K562 (cell line): ENCODE results near the gene COX6B2. TPM values are rescaled to one million over a fixed set of nuclear protein-coding genes. Genes with fewer than 3 reads are reported as not detected.

ENCODE experiments used
- ATAC-seq: fragments of 200-7000 bp; cut with Tn5 transposase; 3 replicates; pipeline ENCODE4 v1.9.1; 2020; ENCODE audit warnings: moderate library complexity
- BruUV-seq: library from RNA; stranded (reverse); fragments of 400-500 nt; replicated peaks from 2 replicates; lab custom pipeline; 2021; lab: Mats Ljungman, UMichigan
- CTCF ChIA-PET: fragments of 300-600 bp; formaldehyde crosslinking; extraction: SDS; loops from one replicate; lab custom pipeline; 2021; ENCODE audit warnings: low intra/inter-chr PET ratio; lab: Yijun Ruan, JAX
- POLR2A ChIA-PET: fragments of 300-600, 350-650 bp; sonication (Branson Sonifier 250); formaldehyde crosslinking; extraction: SDS; loops from one replicate; lab custom pipeline; 2021; ENCODE audit warnings: antibody characterized with exemption, inconsistent platforms; lab: Yijun Ruan, JAX
- DNase-seq, 4 experiments: peaks; one replicate each; pipeline versions ENCODE4 v3.0.0 to v3.0.0-alpha.2; 2011 to 2018; ENCODE audit warnings: low spot score in 3 of 4, mixed read lengths in 3 of 4; ENCODE audit errors: extremely low read depth in 1 of 4
- FAIRE-seq: peaks from 2 replicates; lab custom pipeline; 2011; peaks lifted over from hg19 to GRCh38; lab: Jason Lieb, UNC
- H2AFZ ChIP-seq: 2 replicates; pipeline ENCODE4 v1.6.0; 2011; ENCODE audit warnings: low read depth, low read length, control low read depth, inconsistent platforms
- H3K27ac ChIP-seq: fragments of 200-600 bp; 3 replicates; pipeline ENCODE4 v1.8.0; 2011; ENCODE audit warnings: low read depth, mild to moderate bottlenecking, control low read depth, inconsistent platforms, low read length, moderate library complexity, mixed read lengths; ENCODE audit errors: extremely low read depth
- H3K27me3 ChIP-seq, 2 experiments: fragments of 300-600 bp in 1 of 2; 2 replicates in 1 of 2; 3 replicates in 1 of 2; pipeline versions ENCODE4 v1.6.0 to v1.8.0; 2011; ENCODE audit warnings: inconsistent platforms in 2 of 2, low read length in 2 of 2, mild to moderate bottlenecking in 1 of 2, mixed read lengths in 1 of 2, moderate library complexity in 1 of 2; ENCODE audit not compliant: control insufficient read depth in 2 of 2, insufficient read depth in 2 of 2
- H3K36me3 ChIP-seq: fragments of 300-600 bp; 3 replicates; pipeline ENCODE4 v1.8.0; 2011; ENCODE audit warnings: mild to moderate bottlenecking, low read length, inconsistent platforms; ENCODE audit not compliant: control insufficient read depth, insufficient read depth
- H3K4me1 ChIP-seq, 2 experiments: fragments of 200-600 bp in 1 of 2; replicated peaks in 1 of 2; 2 replicates in 1 of 2; 3 replicates in 1 of 2; pipeline versions ENCODE4 v1.5.1 to v1.8.0; 2011; ENCODE audit warnings: inconsistent platforms in 2 of 2, low read length in 2 of 2, mild to moderate bottlenecking in 1 of 2, mixed read lengths in 1 of 2, moderate library complexity in 1 of 2; ENCODE audit not compliant: control insufficient read depth in 2 of 2, insufficient read depth in 2 of 2
- H3K4me2 ChIP-seq: 2 replicates; pipeline ENCODE4 v1.6.1; 2011; ENCODE audit warnings: low read length, control low read depth, inconsistent platforms, mixed read lengths; ENCODE audit not compliant: insufficient read depth
- H3K4me3 ChIP-seq: fragments of 200-600 bp; sonication (generic), shearing (Covaris generic); 2 replicates; pipeline ENCODE4 v1.5.1; 2016; ENCODE audit warnings: control low read depth, inconsistent platforms
- H3K79me2 ChIP-seq: fragments of 200-600 bp; 3 replicates; pipeline ENCODE4 v1.8.0; 2011; ENCODE audit warnings: low read length, inconsistent platforms; ENCODE audit not compliant: control insufficient read depth, insufficient read depth
- H3K9ac ChIP-seq, 2 experiments: 2 replicates each; pipeline versions ENCODE4 v1.6.0 to v1.6.1; 2011; ENCODE audit warnings: low read depth in 2 of 2, low read length in 2 of 2, control low read depth in 1 of 2, inconsistent platforms in 1 of 2, mild to moderate bottlenecking in 1 of 2, mixed read lengths in 1 of 2; ENCODE audit not compliant: insufficient read depth in 1 of 2
- H3K9me1 ChIP-seq: one replicate; pipeline ENCODE4 v1.6.0; 2011; ENCODE audit warnings: inconsistent platforms, mild to moderate bottlenecking, low read length, moderate library complexity; ENCODE audit not compliant: control insufficient read depth, insufficient read depth
- H3K9me3 ChIP-seq: replicated peaks from 2 replicates; pipeline ENCODE4 v1.5.1; 2011; ENCODE audit warnings: low read depth, low read length, inconsistent platforms; ENCODE audit not compliant: control insufficient read depth, insufficient read depth
- H4K20me1 ChIP-seq: replicated peaks from 2 replicates; pipeline ENCODE4 v1.6.1; 2011; ENCODE audit warnings: low read length, inconsistent platforms, mixed read lengths; ENCODE audit not compliant: control insufficient read depth, insufficient read depth
- CREB5 ChIP-seq: fragments of 250-450 bp; sonication (Bioruptor Pico); IDR thresholded peaks from 2 replicates; pipeline ENCODE4 v1.5.0; 2020; ENCODE audit warnings: mild to moderate bottlenecking
- DDX20 ChIP-seq: fragments of 450-650 bp; IDR thresholded peaks from 2 replicates; pipeline ENCODE4 v1.6.1; 2016; ENCODE audit warnings: missing genetic modification characterization, low read depth, mild to moderate bottlenecking, missing compliant biosample characterization, moderate library complexity
- E4F1 ChIP-seq: fragments of 250-450 bp; sonication (Bioruptor Pico); IDR thresholded peaks from 2 replicates; pipeline ENCODE4 v1.5.0; 2021; ENCODE audit warnings: mild to moderate bottlenecking, borderline replicate concordance
- HINFP ChIP-seq: fragments of 450-650 bp; conservative IDR thresholded peaks from 2 replicates; pipeline ENCODE4 v1.6.1; 2016; ENCODE audit warnings: missing genetic modification characterization, low read depth, mild to moderate bottlenecking, control low read depth, missing compliant biosample characterization
- HNRNPK ChIP-seq: fragments of 200-400 bp; formaldehyde crosslinking; IDR thresholded peaks from one replicate; pipeline ENCODE4 v1.6.1; 2018; ENCODE audit warnings: mild to moderate bottlenecking, low read depth, low read length; ENCODE audit not compliant: poor library complexity, severe bottlenecking
- NFIX ChIP-seq: fragments of 250-450 bp; sonication (Bioruptor Pico); IDR thresholded peaks from 2 replicates; pipeline ENCODE4 v1.4.0; 2020; ENCODE audit warnings: low read depth, mild to moderate bottlenecking, moderate library complexity
- PCBP1 ChIP-seq: fragments of 200-400 bp; formaldehyde crosslinking; IDR thresholded peaks from 2 replicates; pipeline ENCODE4 v1.6.1; 2018; ENCODE audit warnings: mild to moderate bottlenecking, low read depth, low read length; ENCODE audit not compliant: poor library complexity, severe bottlenecking
- THAP7 ChIP-seq: fragments of 250-450 bp; sonication (Bioruptor Pico); IDR thresholded peaks from 2 replicates; pipeline ENCODE4 v1.5.0; 2021
- U2AF1 ChIP-seq: fragments of 200-400 bp; formaldehyde crosslinking; optimal IDR thresholded peaks from 2 replicates; pipeline ENCODE3; 2017; ENCODE audit warnings: mild to moderate bottlenecking, low read depth, low read length, moderate library complexity
- ZBTB7A ChIP-seq: IDR thresholded peaks from 2 replicates; pipeline ENCODE4 v1.6.1; 2011; ENCODE audit warnings: low read depth, mild to moderate bottlenecking, low read length, moderate library complexity, borderline replicate concordance; ENCODE audit not compliant: control insufficient read depth
- ZNF740 ChIP-seq, 3 experiments: fragments of 200-800 bp in 1 of 3; sonication (Bioruptor generic) in 1 of 3; sonication (generic) in 1 of 3; formaldehyde crosslinking in 1 of 3; IDR thresholded peaks; 2 replicates each; pipeline versions ENCODE4 v1.6.1 to v1.8.0; 2016 to 2022; ENCODE audit warnings: mild to moderate bottlenecking in 2 of 3, missing compliant biosample characterization in 2 of 3, missing genetic modification characterization in 2 of 3, missing genetic modification reagents in 1 of 3
- WGBS: fragments of 100-300 bp; shearing (Covaris generic); methylation state at CpG from one replicate; pipeline ENCODE4 v1.1.6; 2016; ENCODE audit warnings: low coverage, mixed read lengths; ENCODE audit not compliant: insufficient coverage; ENCODE audit errors: missing lambda C conversion rate; 5-methylcytosine and 5-hydroxymethylcytosine counted together
- in situ Hi-C: fragments of 300-500 bp; cut with MboI; formaldehyde crosslinking; loops from 4 replicates; pipeline ENCODE4 v1.15.0; 2018; ENCODE audit warnings: inconsistent platforms, mixed read lengths
- intact Hi-C: fragments of 100-400 bp; cut with micrococcal nuclease; formaldehyde crosslinking; loops from 2 replicates; pipeline ENCODE4 v1.14.2; 2022
- polyA plus RNA-seq, 8 experiments: library from polyadenylated mRNA; depleted of rRNA in 4 of 8; stranded (reverse) in 5 of 8; unstranded in 3 of 8; fragments of >200 nt; fragmentation: Nextera tagmentation in 2 of 8; fragmentation: Illumina TruSeq in 1 of 8; extraction: Ambion mirVana in 2 of 8; extraction: Trizol in 1 of 8; gene quantifications; 2 replicates each; pipeline versions ENCODE4 v1.2.1 to v1.2.3, GENCODE V29; 2011 to 2014; ENCODE audit warnings: inconsistent platforms in 1 of 8, missing spikeins in 1 of 8
- total RNA-seq, 7 experiments: library from RNA; depleted of rRNA in 6 of 7; stranded (reverse); fragments of >200 nt in 6 of 7; fragmentation: Illumina TruSeq in 2 of 7; extraction: Trizol in 2 of 7; gene quantifications; 2 replicates each; pipeline versions ENCODE4 v1.2.1 to v1.2.3, GENCODE V29; 2011 to 2021; ENCODE audit warnings: low replicate concordance in 1 of 7

Gene COX6B2
- total and polyA plus RNA-seq, 9 of the 15 experiments (the other 6 are each of a cell fraction or from before 2014, with no cell fraction given): 0.40 to 2.5 (median 0.83) TPM

GRCh38 chr19:55373993-55374757, 19.7 kb upstream of the COX6B2 start:
- POLR2A ChIA-PET: interaction anchor here (0.7 to 1.0 kb wide), 2 partner anchors 9 to 20 kb away, joined by 3 to 5 read pairs; partner anchors contain the start of gene TMEM238
- H3K4me2 ChIP-seq: no peak overlapping the region
- TF ChIP-seq THAP7 (CRISPR knock-in tag) (no peak), E4F1 (no peak), CREB5 (CRISPR knock-in tag) (no peak), HINFP (no peak), ZBTB7A (0 out of 2 replicates have a peak, but pooled peaks have one; percentile 16), DDX20 (tag) (no peak), NFIX (CRISPR knock-in tag) (no peak), ZNF740 (CRISPR knock-in tag; IDR thresholded peaks at IDR 0.05) (0 out of 2 replicates have a peak, but pooled peaks have one; percentile 50), ZNF740 (tag; IDR thresholded peaks at IDR 0.05) (no peak), PCBP1 (peak; percentile 49), HNRNPK (no peak), U2AF1 (no peak)

More at GRCh38 chr19:55373993-55374757, 19.7 kb upstream of the COX6B2 start:
- Histone ChIP-seq H3K4me1 (peaks cover 10 to 73% of the 10 kb centered on the region in 2 experiments; a peak in 4 of 5 replicates), H3K27me3 (peaks cover 11% of the 10 kb centered on the region in 2 experiments; a peak in 4 of 5 replicates), H3K9ac (peak overlapping the region in 1 of 2 experiments; percentile 83; a peak in 2 of 4 replicates), H3K4me3 (no peak overlapping the region), H3K79me2 (no peaks in the 10 kb centered on the region), H4K20me1 (no peaks in the 10 kb centered on the region), H3K36me3 (no peaks in the 10 kb centered on the region), H3K27ac (0 out of 3 replicates have a peak overlapping the region, but pooled peaks have one; percentile 28), H2AFZ (no peak overlapping the region), H3K9me1 (no peaks in the 10 kb centered on the region), H3K9me3 (no peaks in the 10 kb centered on the region)
- no TSS peak for BruUV-seq
- ATAC-seq (peak; percentile 4; the same call in 1 of the 3 replicates), DNase-seq (no peak), FAIRE-seq (no peak)
- CTCF ChIA-PET: no interaction called here
- intact Hi-C loops (no loop called here), in situ Hi-C loops (no loop called here)
- WGBS: 33% methylated on average over 12 of the region's 31 CpGs
